HG02678 (cell line): ENCODE data around the gene CALML5.

ENCODE experiments used
- ATAC-seq: cut with Tn5 transposase; IDR thresholded peaks from one replicate; pipeline ENCODE4 v1.9.1; 2021; ENCODE audit warnings: mild to moderate bottlenecking, moderate library complexity; ENCODE audit not compliant: unreplicated experiment

Gene CALML5

GRCh38 chr10:5499493-5500140 lies at the start of gene CALML5:
CALML5 (minus strand) TSS chr10:5499570; CDS start chr10:5499438, 132 bp downstream.
- ATAC-seq: no peak

GRCh38 chr10:5547931-5548660 lies 48.7 kb upstream of the CALML5 start:
- no peak for ATAC-seq

- ATAC-seq: no peak
Measured at GRCh38 chr10:5547681-5547930, 48.2 kb upstream of the CALML5 start.

GRCh38 chr10:5546891-5547680 lies 47.7 kb upstream of the CALML5 start:
- no peak for ATAC-seq

GRCh38 chr10:5545778-5546710 lies 46.7 kb upstream of the CALML5 start:
- ATAC-seq: no peak

GRCh38 chr10:5545426-5545777 lies 46.0 kb upstream of the CALML5 start:
- ATAC-seq: no peak

GRCh38 chr10:5545011-5545410 lies 45.6 kb upstream of the CALML5 start:
- ATAC-seq: no peak

- ATAC-seq: no peak
Measured at GRCh38 chr10:5544216-5544805, 44.9 kb upstream of the CALML5 start.

GRCh38 chr10:5543623-5544022 lies 44.3 kb upstream of the CALML5 start:
- no peak for ATAC-seq

- no peak for ATAC-seq
Measured at GRCh38 chr10:5542100-5542499, 42.7 kb upstream of the CALML5 start.

- no peak for ATAC-seq
Measured at GRCh38 chr10:5540891-5541290, 41.5 kb upstream of the CALML5 start.

GRCh38 chr10:5540080-5540479 lies 40.7 kb upstream of the CALML5 start:
- no peak for ATAC-seq

- ATAC-seq: no peak
Measured at GRCh38 chr10:5538892-5539651, 39.7 kb upstream of the CALML5 start.

GRCh38 chr10:5538446-5538845 lies 39.1 kb upstream of the CALML5 start:
- ATAC-seq: no peak

- ATAC-seq: no peak
Measured at GRCh38 chr10:5537684-5538083, 38.3 kb upstream of the CALML5 start.

- ATAC-seq: no peak
Measured at GRCh38 chr10:5536486-5537081, 37.2 kb upstream of the CALML5 start.

GRCh38 chr10:5534880-5535856 lies 35.8 kb upstream of the CALML5 start:
- no peak for ATAC-seq

- ATAC-seq: no peak
Measured at GRCh38 chr10:5534051-5534821, 34.9 kb upstream of the CALML5 start.
